HEK293 (cell line): ENCODE results near the gene TRAPPC12.

ENCODE experiments used
- FEZF1 ChIP-seq: fragments of 450-650 bp; formaldehyde crosslinking; IDR thresholded peaks from 2 replicates; pipeline ENCODE4 v1.5.1; 2016; ENCODE audit warnings: missing biosample characterization, missing genetic modification characterization
- SETDB1 ChIP-seq: IDR thresholded peaks from one replicate; pipeline ENCODE4 v1.6.1; 2017; ENCODE audit warnings: mild to moderate bottlenecking, low read length, moderate library complexity, mixed read lengths; ENCODE audit not compliant: insufficient read length
- ZNF10 ChIP-seq: fragments of 450-650 bp; formaldehyde crosslinking; IDR thresholded peaks from 2 replicates; pipeline ENCODE4 v1.5.1; 2017; ENCODE audit warnings: missing biosample characterization, missing genetic modification characterization
- ZNF138 ChIP-seq: fragments of 450-650 bp; formaldehyde crosslinking; IDR thresholded peaks from 2 replicates; pipeline ENCODE4 v1.5.1; 2016; ENCODE audit warnings: missing biosample characterization, missing genetic modification characterization, borderline replicate concordance
- ZNF266 ChIP-seq: fragments of 450-650 bp; formaldehyde crosslinking; IDR thresholded peaks from 2 replicates; pipeline ENCODE4 v1.5.1; 2016; ENCODE audit warnings: missing biosample characterization, missing genetic modification characterization, low read depth
- ZNF324 ChIP-seq: fragments of 450-650 bp; formaldehyde crosslinking; IDR thresholded peaks from 2 replicates; pipeline ENCODE4 v1.5.1; 2016; ENCODE audit warnings: missing biosample characterization, missing genetic modification characterization
- ZNF426 ChIP-seq: fragments of 450-650 bp; formaldehyde crosslinking; IDR thresholded peaks from 2 replicates; pipeline ENCODE4 v1.5.1; 2017; ENCODE audit warnings: missing biosample characterization, missing genetic modification characterization, mild to moderate bottlenecking, inconsistent platforms, moderate library complexity
- ZNF521 ChIP-seq: fragments of 450-650 bp; formaldehyde crosslinking; IDR thresholded peaks from 2 replicates; pipeline ENCODE4 v1.5.1; 2017; ENCODE audit warnings: missing biosample characterization, mild to moderate bottlenecking, missing genetic modification characterization
- ZNF623 ChIP-seq: fragments of 450-650 bp; formaldehyde crosslinking; IDR thresholded peaks from 2 replicates; pipeline ENCODE4 v1.5.1; 2016; ENCODE audit warnings: missing biosample characterization, missing genetic modification characterization
- ZNF747 ChIP-seq: fragments of 450-650 bp; formaldehyde crosslinking; IDR thresholded peaks from 2 replicates; pipeline ENCODE4 v1.5.1; 2016; ENCODE audit warnings: missing biosample characterization, missing genetic modification characterization
- ZNF768 ChIP-seq: fragments of 450-650 bp; formaldehyde crosslinking; IDR thresholded peaks from 2 replicates; pipeline ENCODE4 v1.5.1; 2018; ENCODE audit warnings: missing biosample characterization, mild to moderate bottlenecking, missing genetic modification characterization
- TF ChIP-seq, protein P1 (sequence below): fragments of 450-650 bp; formaldehyde crosslinking; IDR thresholded peaks from 2 replicates; pipeline ENCODE4 v1.5.1; 2016; ENCODE audit warnings: missing biosample characterization, missing genetic modification characterization
- TF ChIP-seq, protein P2 (sequence below): IDR thresholded peaks from 2 replicates; pipeline ENCODE4 v1.6.1; 2011; ENCODE audit warnings: mild to moderate bottlenecking, low read depth, low read length, borderline replicate concordance

DNA sequence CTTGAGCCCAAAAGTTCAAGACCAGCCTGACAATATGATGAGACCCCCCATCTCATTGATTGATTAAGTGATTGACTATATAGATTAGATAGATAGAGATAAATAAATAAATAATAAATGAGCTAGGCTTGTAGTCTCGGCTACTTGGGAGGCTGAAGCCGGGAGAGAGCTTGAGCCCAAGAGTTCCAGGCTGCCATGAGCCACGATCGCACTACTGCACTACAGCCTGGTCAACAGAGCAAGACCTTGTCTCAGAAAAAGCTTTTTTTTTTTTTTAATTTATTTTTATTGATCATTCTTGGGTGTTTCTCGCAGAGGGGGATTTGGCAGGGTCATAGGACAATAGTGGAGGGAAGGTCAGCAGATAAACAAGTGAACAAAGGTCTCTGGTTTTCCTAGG, 14.3 kb upstream of the TRAPPC12 start:
- TF ChIP-seq, protein P1, sequence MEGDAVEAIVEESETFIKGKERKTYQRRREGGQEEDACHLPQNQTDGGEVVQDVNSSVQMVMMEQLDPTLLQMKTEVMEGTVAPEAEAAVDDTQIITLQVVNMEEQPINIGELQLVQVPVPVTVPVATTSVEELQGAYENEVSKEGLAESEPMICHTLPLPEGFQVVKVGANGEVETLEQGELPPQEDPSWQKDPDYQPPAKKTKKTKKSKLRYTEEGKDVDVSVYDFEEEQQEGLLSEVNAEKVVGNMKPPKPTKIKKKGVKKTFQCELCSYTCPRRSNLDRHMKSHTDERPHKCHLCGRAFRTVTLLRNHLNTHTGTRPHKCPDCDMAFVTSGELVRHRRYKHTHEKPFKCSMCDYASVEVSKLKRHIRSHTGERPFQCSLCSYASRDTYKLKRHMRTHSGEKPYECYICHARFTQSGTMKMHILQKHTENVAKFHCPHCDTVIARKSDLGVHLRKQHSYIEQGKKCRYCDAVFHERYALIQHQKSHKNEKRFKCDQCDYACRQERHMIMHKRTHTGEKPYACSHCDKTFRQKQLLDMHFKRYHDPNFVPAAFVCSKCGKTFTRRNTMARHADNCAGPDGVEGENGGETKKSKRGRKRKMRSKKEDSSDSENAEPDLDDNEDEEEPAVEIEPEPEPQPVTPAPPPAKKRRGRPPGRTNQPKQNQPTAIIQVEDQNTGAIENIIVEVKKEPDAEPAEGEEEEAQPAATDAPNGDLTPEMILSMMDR = no peak
- TF ChIP-seq SETDB1 (no peak), ZNF747 (tag by site-specific recombination) (no peak), ZNF138 (tag by site-specific recombination) (no peak), FEZF1 (tag by site-specific recombination) (no peak), ZNF426 (no peak), ZNF266 (tag by site-specific recombination) (no peak), ZNF768 (tag by site-specific recombination) (no peak), ZNF324 (tag by site-specific recombination) (no peak), ZNF623 (no peak), ZNF521 (no peak), ZNF10 (no peak)
- TF ChIP-seq, protein P2, sequence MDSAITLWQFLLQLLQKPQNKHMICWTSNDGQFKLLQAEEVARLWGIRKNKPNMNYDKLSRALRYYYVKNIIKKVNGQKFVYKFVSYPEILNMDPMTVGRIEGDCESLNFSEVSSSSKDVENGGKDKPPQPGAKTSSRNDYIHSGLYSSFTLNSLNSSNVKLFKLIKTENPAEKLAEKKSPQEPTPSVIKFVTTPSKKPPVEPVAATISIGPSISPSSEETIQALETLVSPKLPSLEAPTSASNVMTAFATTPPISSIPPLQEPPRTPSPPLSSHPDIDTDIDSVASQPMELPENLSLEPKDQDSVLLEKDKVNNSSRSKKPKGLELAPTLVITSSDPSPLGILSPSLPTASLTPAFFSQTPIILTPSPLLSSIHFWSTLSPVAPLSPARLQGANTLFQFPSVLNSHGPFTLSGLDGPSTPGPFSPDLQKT = no peak
